ENCODE measurements around the gene BCAR3. TPM values are rescaled to one million over a fixed set of nuclear protein-coding genes. Genes with fewer than 3 reads are reported as not detected.

BCAR3 gene
- total RNA-seq, 2 donors from 2014 or later: 32.7 to 48.7 TPM

- Histone ChIP-seq H3K27ac (ENCODE audit: low read depth, low read length) (no peak overlapping the region), H3K36me3 (ENCODE audit: control insufficient read depth, insufficient read depth, low read length) (peaks cover 37% of the 10 kb centered on the region), H3K9ac (ENCODE audit: extremely low read depth, low read length, poor library complexity, severe bottlenecking) (no peak overlapping the region), H3K4me1 (ENCODE audit: control insufficient read depth, insufficient read depth, low read length) (peaks cover 47% of the 10 kb centered on the region), H3K4me3 (ENCODE audit: low read length) (no peak overlapping the region), H3K9me3 (ENCODE audit: control insufficient read depth, low read length) (no peaks in the 10 kb centered on the region), H3K27me3 (ENCODE audit: control insufficient read depth, insufficient read depth, low read length, poor library complexity, severe bottlenecking) (no peaks in the 10 kb centered on the region)
- TF ChIP-seq CTCF (conservative IDR thresholded peaks at IDR 0.05): peak; percentile 29
- H3K36me3 Mint-ChIP-seq (ENCODE audit: low read depth): peaks cover 13% of the 10 kb centered on the region
- no peak overlapping the region for H3K4me3 Mint-ChIP-seq
- WGBS, 2 experiments (ENCODE audit: insufficient coverage in 1 of 2, insufficient read length in 1 of 2): 81 to 96% methylated on average over 4 of the region's 4 CpGs
- no peaks in the 10 kb centered on the region for H3K27me3 Mint-ChIP-seq (ENCODE audit: insufficient read depth)
- peak; percentile 91 for DNase-seq
- peak overlapping the region; percentile 89 for H3K27ac Mint-ChIP-seq
- H3K4me1 Mint-ChIP-seq: peaks cover 79% of the 10 kb centered on the region
- H3K9me3 Mint-ChIP-seq: no peaks in the 10 kb centered on the region
These were observed 60.8 kb downstream of the BCAR3 start for GRCh38 chr1:93620841-93621210.

- no peaks in the 10 kb centered on the region for H3K9me3 Mint-ChIP-seq
- Histone ChIP-seq H3K9me3 (ENCODE audit: control insufficient read depth, low read length) (no peaks in the 10 kb centered on the region), H3K4me1 (ENCODE audit: control insufficient read depth, insufficient read depth, low read length) (peaks cover 47% of the 10 kb centered on the region), H3K27ac (ENCODE audit: low read depth, low read length) (no peak overlapping the region), H3K4me3 (ENCODE audit: low read length) (no peak overlapping the region), H3K27me3 (ENCODE audit: control insufficient read depth, insufficient read depth, low read length, poor library complexity, severe bottlenecking) (no peaks in the 10 kb centered on the region), H3K36me3 (ENCODE audit: control insufficient read depth, insufficient read depth, low read length) (peaks cover 39% of the 10 kb centered on the region), H3K9ac (ENCODE audit: extremely low read depth, low read length, poor library complexity, severe bottlenecking) (no peak overlapping the region)
- peaks cover 79% of the 10 kb centered on the region for H3K4me1 Mint-ChIP-seq
- no peak overlapping the region for H3K4me3 Mint-ChIP-seq
- H3K27ac Mint-ChIP-seq: peak overlapping the region; percentile 89
- 89 to 100% methylated on average over 3 of the region's 3 CpGs for WGBS, 2 experiments (ENCODE audit: insufficient coverage in 1 of 2, insufficient read length in 1 of 2)
- no peak for DNase-seq
- no peaks in the 10 kb centered on the region for H3K27me3 Mint-ChIP-seq (ENCODE audit: insufficient read depth)
- peaks cover 13% of the 10 kb centered on the region for H3K36me3 Mint-ChIP-seq (ENCODE audit: low read depth)
- no peak for TF ChIP-seq CTCF (conservative IDR thresholded peaks at IDR 0.05)
These were observed 61.3 kb downstream of the BCAR3 start for GRCh38 chr1:93620172-93620840.

GRCh38 chr1:93619507-93620171 is 62.0 kb downstream of the BCAR3 start:
- Mint-ChIP-seq H3K4me3 (no peak overlapping the region), H3K36me3 (ENCODE audit: low read depth) (peaks cover 13% of the 10 kb centered on the region), H3K9me3 (no peaks in the 10 kb centered on the region), H3K4me1 (peaks cover 84% of the 10 kb centered on the region), H3K27ac (peak overlapping the region; percentile 49), H3K27me3 (ENCODE audit: insufficient read depth) (no peaks in the 10 kb centered on the region)
- Histone ChIP-seq H3K27me3 (ENCODE audit: control insufficient read depth, insufficient read depth, low read length, poor library complexity, severe bottlenecking) (no peaks in the 10 kb centered on the region), H3K27ac (ENCODE audit: low read depth, low read length) (no peak overlapping the region), H3K36me3 (ENCODE audit: control insufficient read depth, insufficient read depth, low read length) (peaks cover 46% of the 10 kb centered on the region), H3K4me1 (ENCODE audit: control insufficient read depth, insufficient read depth, low read length) (peaks cover 48% of the 10 kb centered on the region), H3K4me3 (ENCODE audit: low read length) (no peak overlapping the region), H3K9me3 (ENCODE audit: control insufficient read depth, low read length) (no peaks in the 10 kb centered on the region), H3K9ac (ENCODE audit: extremely low read depth, low read length, poor library complexity, severe bottlenecking) (no peak overlapping the region)
- 96 to 98% methylated on average over 5 to 11 of the region's 11 CpGs for WGBS, 2 experiments (ENCODE audit: insufficient coverage in 1 of 2, insufficient read length in 1 of 2)
- TF ChIP-seq CTCF (conservative IDR thresholded peaks at IDR 0.05): peak; percentile 47
- DNase-seq: no peak
